H9 (cell line): ENCODE data around the gene SHPK. TPM values are rescaled to one million over a fixed set of nuclear protein-coding genes. Genes with fewer than 3 reads are reported as not detected.

Experiments used
- DNase-seq: peaks from one replicate; pipeline ENCODE4 v3.0.0-alpha.2; 2017
- H2AFZ ChIP-seq: one replicate; pipeline ENCODE4 v1.6.1; 2013; ENCODE audit warnings: mild to moderate bottlenecking, low read length, control low read depth, moderate library complexity
- H2AK5ac ChIP-seq: 2 replicates; pipeline ENCODE4 v1.6.1; 2013; ENCODE audit warnings: low read length, control low read depth, mixed read lengths; ENCODE audit not compliant: insufficient read length
- H2BK120ac ChIP-seq: one replicate; pipeline ENCODE4 v1.6.1; 2013; ENCODE audit warnings: low read depth, mild to moderate bottlenecking, low read length, control low read depth, inconsistent platforms; ENCODE audit not compliant: poor library complexity, severe bottlenecking
- H2BK12ac ChIP-seq: 2 replicates; pipeline ENCODE4 v1.6.1; 2013; ENCODE audit warnings: low read length, control low read depth, mixed read lengths, low read depth; ENCODE audit not compliant: insufficient read length
- H2BK15ac ChIP-seq: 2 replicates; pipeline ENCODE4 v1.6.1; 2013; ENCODE audit warnings: low read depth, low read length, control low read depth
- H2BK20ac ChIP-seq: one replicate; pipeline ENCODE4 v1.6.1; 2013; ENCODE audit warnings: low read depth, mild to moderate bottlenecking, low read length, control low read depth, inconsistent platforms; ENCODE audit not compliant: poor library complexity, severe bottlenecking
- H2BK5ac ChIP-seq: 2 replicates; pipeline ENCODE4 v1.6.1; 2013; ENCODE audit warnings: low read length, control low read depth, mixed read lengths; ENCODE audit not compliant: insufficient read length
- H3K14ac ChIP-seq: 2 replicates; pipeline ENCODE4 v1.6.1; 2013; ENCODE audit warnings: low read length, control low read depth; ENCODE audit not compliant: insufficient read depth
- H3K18ac ChIP-seq: 2 replicates; pipeline ENCODE4 v1.6.1; 2013; ENCODE audit warnings: low read depth, mild to moderate bottlenecking, mixed read lengths, low read length, control low read depth; ENCODE audit not compliant: insufficient read length
- H3K23ac ChIP-seq: 2 replicates; pipeline ENCODE4 v1.6.1; 2013; ENCODE audit warnings: low read length, control low read depth, mixed read lengths, low read depth; ENCODE audit not compliant: insufficient read length
- H3K23me2 ChIP-seq: 2 replicates; pipeline ENCODE4 v1.6.1; 2013; ENCODE audit warnings: low read depth, mild to moderate bottlenecking, mixed read lengths, low read length, control low read depth; ENCODE audit not compliant: insufficient read length, poor library complexity, severe bottlenecking
- H3K27ac ChIP-seq: 2 replicates; pipeline ENCODE4 v1.5.1; 2013; ENCODE audit warnings: low read length, control low read depth, mixed read lengths, low read depth; ENCODE audit not compliant: insufficient read length
- H3K27me3 ChIP-seq: 2 replicates; pipeline ENCODE4 v1.6.1; 2013; ENCODE audit warnings: low read length, control low read depth, inconsistent platforms; ENCODE audit not compliant: insufficient read depth
- H3K4ac ChIP-seq: 2 replicates; pipeline ENCODE4 v1.6.1; 2013; ENCODE audit warnings: low read depth, mild to moderate bottlenecking, control low read depth, inconsistent platforms, low read length, moderate library complexity
- H3K4me1 ChIP-seq: 2 replicates; pipeline ENCODE4 v1.6.1; 2013; ENCODE audit warnings: low read length, control low read depth, inconsistent platforms; ENCODE audit not compliant: insufficient read depth
- H3K4me2 ChIP-seq: 2 replicates; pipeline ENCODE4 v1.6.1; 2013; ENCODE audit warnings: low read length, control low read depth, mixed read lengths; ENCODE audit not compliant: insufficient read length, insufficient read depth
- H3K56ac ChIP-seq: 2 replicates; pipeline ENCODE4 v1.6.1; 2013; ENCODE audit warnings: low read depth, mild to moderate bottlenecking, mixed read lengths, low read length, control low read depth; ENCODE audit not compliant: insufficient read length
- H3K79me1 ChIP-seq: 2 replicates; pipeline ENCODE4 v1.6.1; 2013; ENCODE audit warnings: low read depth, mild to moderate bottlenecking, moderate library complexity, low read length, control low read depth, inconsistent platforms; ENCODE audit not compliant: insufficient read depth, poor library complexity, severe bottlenecking
- H3K79me2 ChIP-seq: 2 replicates; pipeline ENCODE4 v1.6.1; 2013; ENCODE audit warnings: low read length, control low read depth, inconsistent platforms; ENCODE audit not compliant: insufficient read depth
- H3K9ac ChIP-seq: 2 replicates; pipeline ENCODE4 v1.6.1; 2013; ENCODE audit warnings: low read length, control low read depth, mixed read lengths; ENCODE audit not compliant: insufficient read length; ENCODE audit errors: extremely low read depth
- H3K9me3 ChIP-seq: one replicate; pipeline ENCODE4 v1.6.1; 2013; ENCODE audit warnings: low read depth, low read length, inconsistent platforms; ENCODE audit not compliant: control insufficient read depth
- H3T11ph ChIP-seq: one replicate; pipeline ENCODE4 v1.6.1; 2013; ENCODE audit warnings: mild to moderate bottlenecking, low read length, control low read depth, inconsistent platforms
- H4K20me1 ChIP-seq: one replicate; pipeline ENCODE4 v1.6.1; 2013; ENCODE audit not compliant: control insufficient read depth, insufficient read length, insufficient read depth
- H4K5ac ChIP-seq: 2 replicates; pipeline ENCODE4 v1.6.1; 2013; ENCODE audit warnings: low read depth, mild to moderate bottlenecking, mixed read lengths, low read length, control low read depth; ENCODE audit not compliant: insufficient read length
- H4K8ac ChIP-seq: replicated peaks from 2 replicates; pipeline ENCODE4 v1.6.1; 2013; ENCODE audit warnings: low read length, control low read depth, mixed read lengths, low read depth; ENCODE audit not compliant: insufficient read length
- H4K91ac ChIP-seq: 2 replicates; pipeline ENCODE4 v1.6.1; 2013; ENCODE audit warnings: low read depth, mild to moderate bottlenecking, moderate library complexity, mixed read lengths, low read length, control low read depth; ENCODE audit not compliant: insufficient read length
- H3K27ac Mint-ChIP-seq, 3 experiments: 2 replicates in 2 of 3; 3 replicates in 1 of 3; pipeline ENCODE4 v1.8.0; 2020 to 2021; ENCODE audit warnings: mixed read lengths in 3 of 3, mild to moderate bottlenecking in 1 of 3, moderate library complexity in 1 of 3
- H3K27me3 Mint-ChIP-seq: 2 replicates; pipeline ENCODE4 v1.8.0; 2021; ENCODE audit warnings: low read depth, mild to moderate bottlenecking, moderate library complexity, mixed read lengths
- H3K36me3 Mint-ChIP-seq, 3 experiments: 2 replicates in 2 of 3; 3 replicates in 1 of 3; pipeline ENCODE4 v1.8.0; 2020 to 2021; ENCODE audit warnings: low read depth in 3 of 3, mixed read lengths in 3 of 3; ENCODE audit not compliant: insufficient read depth in 1 of 3
- H3K4me1 Mint-ChIP-seq, 2 experiments: 2 replicates each; pipeline ENCODE4 v1.8.0; 2020; ENCODE audit warnings: mixed read lengths in 2 of 2
- H3K4me3 Mint-ChIP-seq, 2 experiments: 2 replicates in 1 of 2; 3 replicates in 1 of 2; pipeline ENCODE4 v1.8.0; 2020 to 2021; ENCODE audit warnings: mild to moderate bottlenecking in 2 of 2, mixed read lengths in 2 of 2, moderate library complexity in 1 of 2
- H3K9me3 Mint-ChIP-seq, 2 experiments: 2 replicates in 1 of 2; 3 replicates in 1 of 2; pipeline ENCODE4 v1.8.0; 2020; ENCODE audit warnings: mild to moderate bottlenecking in 2 of 2, mixed read lengths in 2 of 2, moderate library complexity in 1 of 2
- CTCF ChIP-seq: fragments of 200-600 bp; sonication (generic); conservative IDR thresholded peaks from 3 replicates; pipeline ENCODE4 v1.8.0; 2021; ENCODE audit warnings: antibody characterized with exemption, mild to moderate bottlenecking
- WGBS: extraction: QIAGEN DNeasy Blood & Tissue Kit; methylation state at CpG from one replicate; pipeline ENCODE4 v1.1.7; 2013; ENCODE audit warnings: missing lambda C conversion rate, low lambda C conversion rate, mixed read lengths; ENCODE audit not compliant: insufficient read length; ENCODE audit errors: extremely low coverage; 5-methylcytosine and 5-hydroxymethylcytosine counted together
- total RNA-seq: library from RNA; stranded (reverse); gene quantifications from 2 replicates; pipeline ENCODE4 v1.2.1, GENCODE V29; 2021

Gene SHPK
- total RNA-seq, 1 experiment from 2014 or later: 27.0 TPM

- H3K4me2 ChIP-seq: no peak overlapping the region
- H3K79me1 ChIP-seq: no peaks in the 10 kb centered on the region
- H2BK12ac ChIP-seq: no peak overlapping the region
- no peaks in the 10 kb centered on the region for H3K23me2 ChIP-seq
- H3T11ph ChIP-seq: no peak overlapping the region
- no peak overlapping the region for H3K18ac ChIP-seq
- no peak overlapping the region for H4K91ac ChIP-seq
- Mint-ChIP-seq H3K27ac (peak overlapping the region in 1 of 3 experiments; percentile 91; a peak in 2 of 7 replicates), H3K4me1 (peaks cover 10 to 12% of the 10 kb centered on the region in 2 experiments), H3K9me3 (peaks cover 0 to 3% of the 10 kb centered on the region in 2 experiments; a peak in 1 of 5 replicates), H3K36me3 (peaks cover 0 to 3% (median 3%) of the 10 kb centered on the region in 3 experiments; a peak in 3 of 7 replicates), H3K27me3 (no peaks in the 10 kb centered on the region; the same call in 1 of the 2 replicates), H3K4me3 (no peak overlapping the region)
- no peak overlapping the region for H3K27ac ChIP-seq
- H3K79me2 ChIP-seq: no peaks in the 10 kb centered on the region
- no peak overlapping the region for H4K8ac ChIP-seq
- no peak overlapping the region for H2BK5ac ChIP-seq
- peak; percentile 55 for DNase-seq
- no peak overlapping the region for H3K14ac ChIP-seq
- TF ChIP-seq CTCF: no peak
- H3K9ac ChIP-seq: no peak overlapping the region
- no CpG with 5 or more reads among the region's 25 CpGs for WGBS
- H3K9me3 ChIP-seq: no peaks in the 10 kb centered on the region
- no peak overlapping the region for H2BK15ac ChIP-seq
- no peak overlapping the region for H2BK120ac ChIP-seq
- no peak overlapping the region for H3K56ac ChIP-seq
- no peak overlapping the region for H2AFZ ChIP-seq
- no peak overlapping the region for H4K5ac ChIP-seq
- no peaks in the 10 kb centered on the region for H3K27me3 ChIP-seq
- no peak overlapping the region for H3K23ac ChIP-seq
- H3K4ac ChIP-seq: no peak overlapping the region
- H4K20me1 ChIP-seq: no peaks in the 10 kb centered on the region
- no peak overlapping the region for H2BK20ac ChIP-seq
- H3K4me1 ChIP-seq: no peaks in the 10 kb centered on the region
- no peak overlapping the region for H2AK5ac ChIP-seq
Observed at GRCh38 chr17:3558603-3559269, 77.3 kb downstream of the SHPK start.

Other genes starting within 250 kb of the SHPK start
- not detected in 2 replicates for gene OR3A2, start 249.9 kb downstream of the SHPK start, total RNA-seq
- gene OR1E1, start 237.8 kb downstream of the SHPK start, total RNA-seq: not detected in 2 replicates
- gene OR3A3, start 224.9 kb downstream of the SHPK start, total RNA-seq: not detected in 2 replicates
- gene OR1E2, start 202.4 kb downstream of the SHPK start, total RNA-seq: not detected in 2 replicates
- not detected in 2 replicates for gene SPATA22, start 164.4 kb downstream of the SHPK start, total RNA-seq
- not detected in 2 replicates for gene ASPA, start 160.3 kb downstream of the SHPK start, total RNA-seq
- gene TRPV3, start 78.4 kb downstream of the SHPK start, total RNA-seq: 0.63 and 1.2 TPM in 2 replicates
- 5.5 and 8.1 TPM in 2 replicates for gene TRPV1, start 26.8 kb downstream of the SHPK start, total RNA-seq
- gene CTNS, start 510 bp upstream of the SHPK start, total RNA-seq: 12.4 and 12.8 TPM in 2 replicates
- gene TAX1BP3, start 32.3 kb upstream of the SHPK start, total RNA-seq: 76.3 and 79.2 TPM in 2 replicates
- 70.7 and 72.2 TPM in 2 replicates for gene EMC6, start 32.6 kb upstream of the SHPK start, total RNA-seq
- gene P2RX5, start 59.9 kb upstream of the SHPK start, total RNA-seq: 4.2 and 4.7 TPM in 2 replicates
- 26.6 and 26.7 TPM in 2 replicates for gene HASPIN, start 87.7 kb upstream of the SHPK start, total RNA-seq
- 23.5 and 24.2 TPM in 2 replicates for gene ITGAE, start 164.9 kb upstream of the SHPK start, total RNA-seq
- gene NCBP3, start 210.0 kb upstream of the SHPK start, total RNA-seq: 43.0 and 45.7 TPM in 2 replicates